ENCODE measurements around the gene IFIH1.
A peak's percentile ranks its signal among the peaks of the same experiment; 100 is the strongest.

- TF ChIP-seq, protein P1, sequence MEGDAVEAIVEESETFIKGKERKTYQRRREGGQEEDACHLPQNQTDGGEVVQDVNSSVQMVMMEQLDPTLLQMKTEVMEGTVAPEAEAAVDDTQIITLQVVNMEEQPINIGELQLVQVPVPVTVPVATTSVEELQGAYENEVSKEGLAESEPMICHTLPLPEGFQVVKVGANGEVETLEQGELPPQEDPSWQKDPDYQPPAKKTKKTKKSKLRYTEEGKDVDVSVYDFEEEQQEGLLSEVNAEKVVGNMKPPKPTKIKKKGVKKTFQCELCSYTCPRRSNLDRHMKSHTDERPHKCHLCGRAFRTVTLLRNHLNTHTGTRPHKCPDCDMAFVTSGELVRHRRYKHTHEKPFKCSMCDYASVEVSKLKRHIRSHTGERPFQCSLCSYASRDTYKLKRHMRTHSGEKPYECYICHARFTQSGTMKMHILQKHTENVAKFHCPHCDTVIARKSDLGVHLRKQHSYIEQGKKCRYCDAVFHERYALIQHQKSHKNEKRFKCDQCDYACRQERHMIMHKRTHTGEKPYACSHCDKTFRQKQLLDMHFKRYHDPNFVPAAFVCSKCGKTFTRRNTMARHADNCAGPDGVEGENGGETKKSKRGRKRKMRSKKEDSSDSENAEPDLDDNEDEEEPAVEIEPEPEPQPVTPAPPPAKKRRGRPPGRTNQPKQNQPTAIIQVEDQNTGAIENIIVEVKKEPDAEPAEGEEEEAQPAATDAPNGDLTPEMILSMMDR (conservative IDR thresholded peaks at IDR 0.05) = peak; percentile 80
- no peak for TF ChIP-seq EZH2 (IDR thresholded peaks at IDR 0.05; ENCODE audit: low read depth)
These were observed 20.4 kb downstream of the IFIH1 start for GRCh38 chr2:162297925-162298552.

Data from PC-9 (cell line).